ENCODE measurements around the gene LAMA3. TPM values are rescaled to one million over a fixed set of nuclear protein-coding genes. Genes with fewer than 3 reads are reported as not detected.

LAMA3 gene
- total RNA-seq, 6 experiments from 2014 or later: 1.3 to 5.0 (median 3.0) TPM

GRCh38 chr18:23703987-23704384, 14.7 kb downstream of the LAMA3 start:
- intact Hi-C loops (cut with DNase I): loop anchor here (5.0 kb wide), 1 partner anchor 82 kb away; no protein-coding TSS in a partner anchor
- no peak overlapping the region for H3K4me3 ChIP-seq
- ATAC-seq (no peak), DNase-seq (no peak)
- H3K27ac ChIP-seq: no peak overlapping the region
- H3K27me3 ChIP-seq: no peaks in the 10 kb centered on the region
- H3K9me3 ChIP-seq: no peaks in the 10 kb centered on the region
- 43% methylated on average over 1 of the region's 6 CpGs for WGBS (ENCODE audit: insufficient coverage, low coverage, low lambda C conversion rate, missing lambda C conversion rate)
- H3K4me1 ChIP-seq: no peaks in the 10 kb centered on the region
- no peaks in the 10 kb centered on the region for H3K36me3 ChIP-seq
- TF ChIP-seq POLR2A (IDR thresholded peaks at IDR 0.05): no peak
- no peak for TF ChIP-seq CTCF (IDR thresholded peaks at IDR 0.05)

- ATAC-seq (no peak), DNase-seq (no peak)
- intact Hi-C loops (cut with DNase I): loop anchor here (5.0 kb wide), 1 partner anchor 83 kb away; no protein-coding TSS in a partner anchor
- H3K27ac ChIP-seq: no peak overlapping the region
- H3K9me3 ChIP-seq: no peaks in the 10 kb centered on the region
- no peak overlapping the region for H3K4me3 ChIP-seq
- H3K36me3 ChIP-seq: no peaks in the 10 kb centered on the region
- H3K4me1 ChIP-seq: no peaks in the 10 kb centered on the region
- H3K27me3 ChIP-seq: no peaks in the 10 kb centered on the region
- no peak for TF ChIP-seq CTCF (IDR thresholded peaks at IDR 0.05)
- TF ChIP-seq POLR2A (IDR thresholded peaks at IDR 0.05): no peak
Observed at GRCh38 chr18:23704806-23705205, 15.6 kb downstream of the LAMA3 start.

DNA sequence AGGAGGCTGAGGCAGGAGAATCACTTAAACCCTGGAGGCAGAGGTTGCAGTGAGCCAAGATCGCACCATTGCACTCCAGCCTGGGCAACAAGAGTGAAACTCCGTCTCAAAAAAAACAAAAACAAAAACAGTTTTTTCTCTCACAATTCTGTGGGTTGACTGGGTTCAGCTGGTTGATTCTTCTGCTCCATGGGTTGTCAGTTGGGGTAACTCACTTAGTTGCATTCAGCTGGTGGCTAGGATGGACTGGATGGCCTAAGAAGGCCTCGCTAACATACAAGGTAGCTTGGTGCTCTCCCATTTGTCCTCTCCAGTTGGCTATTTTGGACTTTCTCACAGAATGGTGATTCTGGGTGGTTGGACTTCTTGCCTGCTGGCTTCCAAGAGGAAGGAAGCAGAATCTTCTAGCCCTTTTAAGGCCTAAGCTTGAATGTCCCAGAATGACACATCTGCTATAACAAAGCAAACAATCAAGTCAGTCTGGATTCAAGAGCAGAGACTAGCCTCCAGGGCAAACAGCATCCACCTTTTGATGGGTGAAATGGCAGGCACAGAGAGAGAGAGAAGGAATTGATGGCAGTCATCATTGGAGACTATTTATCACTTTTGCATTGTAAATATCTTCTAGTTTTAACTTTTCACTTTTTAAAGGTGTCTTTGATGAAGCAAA, 17.9 kb downstream of the LAMA3 start:
- Histone ChIP-seq H3K27ac (no peak overlapping the region), H3K36me3 (no peaks in the 10 kb centered on the region), H3K4me3 (no peak overlapping the region), H3K4me1 (no peaks in the 10 kb centered on the region), H3K27me3 (no peaks in the 10 kb centered on the region), H3K9me3 (no peaks in the 10 kb centered on the region)
- no peak for ATAC-seq
- DNase-seq: no peak
- 94% methylated on average over 2 of the region's 3 CpGs for WGBS (ENCODE audit: insufficient coverage, low coverage, low lambda C conversion rate, missing lambda C conversion rate)
- intact Hi-C loops (cut with DNase I): no loop called here
- TF ChIP-seq CTCF (IDR thresholded peaks at IDR 0.05): no peak
- TF ChIP-seq POLR2A (IDR thresholded peaks at IDR 0.05): no peak

- Histone ChIP-seq H3K4me1 (no peaks in the 10 kb centered on the region), H3K27me3 (no peaks in the 10 kb centered on the region), H3K9me3 (no peaks in the 10 kb centered on the region), H3K27ac (no peak overlapping the region), H3K36me3 (no peaks in the 10 kb centered on the region), H3K4me3 (no peak overlapping the region)
- WGBS (ENCODE audit: insufficient coverage, low coverage, low lambda C conversion rate, missing lambda C conversion rate): 89% methylated on average over 17 of the region's 17 CpGs
- DNase-seq: no peak
- intact Hi-C loops (cut with DNase I): no loop called here
- ATAC-seq: no peak
- TF ChIP-seq POLR2A (IDR thresholded peaks at IDR 0.05) (no peak), CTCF (IDR thresholded peaks at IDR 0.05) (no peak)
Observed at GRCh38 chr18:23710068-23710527, 20.8 kb downstream of the LAMA3 start.

Data from right lobe of liver (tissue), 6 donors.